ENCODE results near the gene OR2A2.

- TF ChIP-seq POLR2A (IDR thresholded peaks at IDR 0.05): no peak
- TF ChIP-seq, protein P1, sequence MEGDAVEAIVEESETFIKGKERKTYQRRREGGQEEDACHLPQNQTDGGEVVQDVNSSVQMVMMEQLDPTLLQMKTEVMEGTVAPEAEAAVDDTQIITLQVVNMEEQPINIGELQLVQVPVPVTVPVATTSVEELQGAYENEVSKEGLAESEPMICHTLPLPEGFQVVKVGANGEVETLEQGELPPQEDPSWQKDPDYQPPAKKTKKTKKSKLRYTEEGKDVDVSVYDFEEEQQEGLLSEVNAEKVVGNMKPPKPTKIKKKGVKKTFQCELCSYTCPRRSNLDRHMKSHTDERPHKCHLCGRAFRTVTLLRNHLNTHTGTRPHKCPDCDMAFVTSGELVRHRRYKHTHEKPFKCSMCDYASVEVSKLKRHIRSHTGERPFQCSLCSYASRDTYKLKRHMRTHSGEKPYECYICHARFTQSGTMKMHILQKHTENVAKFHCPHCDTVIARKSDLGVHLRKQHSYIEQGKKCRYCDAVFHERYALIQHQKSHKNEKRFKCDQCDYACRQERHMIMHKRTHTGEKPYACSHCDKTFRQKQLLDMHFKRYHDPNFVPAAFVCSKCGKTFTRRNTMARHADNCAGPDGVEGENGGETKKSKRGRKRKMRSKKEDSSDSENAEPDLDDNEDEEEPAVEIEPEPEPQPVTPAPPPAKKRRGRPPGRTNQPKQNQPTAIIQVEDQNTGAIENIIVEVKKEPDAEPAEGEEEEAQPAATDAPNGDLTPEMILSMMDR (IDR thresholded peaks at IDR 0.05): no peak
- TF ChIP-seq EP300 (IDR thresholded peaks at IDR 0.05): no peak
- no peak for TF ChIP-seq POLR2AphosphoS5 (IDR thresholded peaks at IDR 0.05)
Observed at GRCh38 chr7:144074374-144074773, 35.0 kb upstream of the OR2A2 start.

All from gastroesophageal sphincter (tissue), 3 donors.